Uterus (tissue), 2 donors: ENCODE data around the gene SDHAF2.

Source experiments
- CTCF ChIP-seq, 4 experiments: fragments of 200-600 bp in 2 of 4; fragments of 450-650 bp in 2 of 4; sonication (generic) in 2 of 4; IDR thresholded peaks; one replicate each; pipeline ENCODE4 v1.5.1; 2016 to 2019; ENCODE audit warnings: antibody characterized with exemption in 4 of 4, mild to moderate bottlenecking in 2 of 4, moderate library complexity in 1 of 4
- POLR2A ChIP-seq, 2 donors: fragments of 450-650 bp; IDR thresholded peaks; one replicate each; pipeline ENCODE4 v1.6.1; 2016; ENCODE audit warnings: antibody characterized with exemption in 2 of 2, mild to moderate bottlenecking in 1 of 2, moderate library complexity in 1 of 2

DNA sequence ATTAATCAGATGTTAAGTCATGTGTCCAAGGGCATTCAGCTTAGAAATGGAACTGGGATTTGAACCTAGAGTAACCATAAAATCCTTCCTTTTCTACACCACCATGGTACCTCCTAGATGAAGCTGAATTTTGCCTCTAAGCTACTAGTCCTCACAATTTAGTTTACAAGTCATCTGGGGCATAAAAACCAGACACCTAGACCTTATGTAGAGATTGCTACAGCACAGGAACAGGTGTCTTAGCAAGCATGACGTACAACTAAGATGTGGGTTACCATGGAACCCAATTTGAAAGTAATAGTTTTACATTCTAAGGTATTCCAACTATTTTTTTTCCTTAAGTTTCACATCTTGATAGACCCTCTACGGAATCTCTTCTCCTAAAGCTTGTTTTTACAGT lies 28.4 kb upstream of the SDHAF2 start:
- TF ChIP-seq CTCF (IDR thresholded peaks at IDR 0.05) (no peak), POLR2A (IDR thresholded peaks at IDR 0.05) (no peak)
